SH-SY5Y (cell line): Measurements from ENCODE around the gene EPAS1.

Experiments used
- GATA2 ChIP-seq: IDR thresholded peaks from 2 replicates; pipeline ENCODE4 v1.6.1; 2011; ENCODE audit warnings: mild to moderate bottlenecking, low read depth, low read length
- GATA3 ChIP-seq: IDR thresholded peaks from 2 replicates; pipeline ENCODE4 v1.6.1; 2011; ENCODE audit warnings: low read depth, mild to moderate bottlenecking, low read length, moderate library complexity

- TF ChIP-seq GATA3 (no peak), GATA2 (no peak)
Measured at GRCh38 chr2:46384457-46384815, 87.2 kb downstream of the EPAS1 start.
